ENCODE results near the gene BCAP31.

DNA sequence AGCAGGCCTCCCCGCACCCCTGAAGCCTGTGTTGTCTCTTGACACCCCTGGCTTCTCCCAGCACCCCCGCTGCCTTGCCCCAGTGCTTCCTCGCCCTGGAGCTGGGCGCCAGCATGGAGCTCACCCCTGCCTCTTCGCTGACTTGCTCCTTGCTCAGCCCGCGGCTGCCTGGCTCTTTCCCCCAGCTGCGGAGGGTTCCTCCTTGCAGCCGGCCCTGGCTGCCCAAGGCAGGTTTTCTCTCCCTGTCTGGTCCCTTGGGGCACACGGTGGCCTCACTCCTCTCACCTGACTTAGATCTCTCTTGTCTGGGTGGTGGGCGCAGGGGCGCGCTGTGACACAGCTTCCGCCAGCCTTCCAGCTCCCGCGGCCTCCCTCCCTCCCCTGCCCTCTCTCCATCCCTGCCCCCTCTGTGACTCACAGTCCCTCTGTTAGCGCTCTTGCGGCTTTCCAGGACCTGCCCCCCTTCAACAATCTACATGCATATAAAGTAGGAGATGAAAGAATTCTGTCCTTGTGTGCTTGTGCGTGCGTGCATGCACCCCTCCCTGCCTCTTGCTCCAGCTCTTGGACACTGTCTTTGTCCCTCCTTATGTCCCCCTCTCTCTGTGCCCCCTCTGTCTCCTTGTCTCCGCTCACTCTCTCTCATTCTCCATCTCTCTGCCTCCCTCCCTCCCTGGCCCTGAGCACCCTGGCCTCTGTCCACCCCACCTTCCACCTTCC lies 42.1 kb upstream of the BCAP31 start:
- TF ChIP-seq CTCF (conservative IDR thresholded peaks at IDR 0.05) (no peak), ZFX (IDR thresholded peaks at IDR 0.05) (no peak)
